DMS153 (cell line): ENCODE results near the gene CXCL10.
A peak's percentile ranks its signal among the peaks of the same experiment; 100 is the strongest.
"Not testable (repeated sequence)": the region's sequence is repeated elsewhere in the genome, so short reads cannot be mapped to it uniquely, and the experiment has no call there.

Experiments
- DNase-seq: peaks from one replicate; lab custom pipeline; 2025; lab: John Stamatoyannopoulos, UW

CXCL10 gene

GRCh38 chr4:76023389-76023788 lies at the start of gene CXCL10:
CXCL10 (minus strand) TSS chr4:76023497; CDS start chr4:76023431, 66 bp downstream.
- DNase-seq = no peak

DNA sequence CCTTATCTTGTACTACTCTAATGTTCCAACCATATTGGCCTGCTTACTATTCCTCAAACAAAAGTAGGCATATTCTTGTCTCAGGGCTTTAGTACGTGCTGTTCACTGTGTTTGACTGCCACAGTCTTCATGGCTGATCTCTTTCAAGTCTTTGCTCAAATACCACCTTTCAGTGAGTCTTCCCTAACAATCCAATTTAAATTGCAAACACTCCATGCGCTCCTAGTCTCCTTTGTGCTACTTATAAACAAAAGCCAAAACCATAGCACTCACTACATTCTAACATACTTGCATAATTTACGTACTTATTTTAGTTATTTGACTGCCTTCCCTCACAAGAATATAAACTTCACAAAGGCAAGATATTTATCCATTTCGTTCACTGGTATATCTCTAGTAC lies 49.5 kb upstream of the CXCL10 start:
- no peak for DNase-seq

DNA sequence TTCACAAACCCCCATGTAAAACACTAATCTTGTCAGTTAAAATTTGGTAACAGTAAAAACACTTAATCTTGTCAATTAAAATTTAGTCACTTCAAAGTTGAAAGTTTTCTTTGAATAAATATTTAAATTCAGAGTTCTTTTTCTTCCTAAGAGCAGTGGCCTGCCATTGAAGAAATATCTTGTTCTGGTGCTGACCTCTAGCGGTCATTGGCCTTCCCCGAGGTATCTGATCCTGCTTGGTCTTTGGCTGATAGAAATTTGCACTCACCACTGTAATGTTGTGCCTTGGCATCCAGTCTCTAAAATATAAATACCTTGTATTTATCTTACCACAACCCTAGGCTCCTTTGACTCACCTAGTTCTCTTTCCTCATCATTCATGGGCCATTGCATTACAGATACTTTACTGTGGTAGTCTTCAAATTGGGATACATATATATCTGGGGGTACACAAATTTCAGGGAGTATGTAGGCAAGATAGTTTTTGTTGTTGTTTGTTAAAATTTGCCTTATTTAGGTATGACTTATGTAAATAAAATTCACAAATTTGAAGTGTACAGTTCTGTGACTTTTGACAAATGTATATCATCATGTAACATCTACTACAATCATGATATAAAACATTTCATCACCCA lies 44.5 kb upstream of the CXCL10 start:
- DNase-seq = peak; percentile 34

DNA sequence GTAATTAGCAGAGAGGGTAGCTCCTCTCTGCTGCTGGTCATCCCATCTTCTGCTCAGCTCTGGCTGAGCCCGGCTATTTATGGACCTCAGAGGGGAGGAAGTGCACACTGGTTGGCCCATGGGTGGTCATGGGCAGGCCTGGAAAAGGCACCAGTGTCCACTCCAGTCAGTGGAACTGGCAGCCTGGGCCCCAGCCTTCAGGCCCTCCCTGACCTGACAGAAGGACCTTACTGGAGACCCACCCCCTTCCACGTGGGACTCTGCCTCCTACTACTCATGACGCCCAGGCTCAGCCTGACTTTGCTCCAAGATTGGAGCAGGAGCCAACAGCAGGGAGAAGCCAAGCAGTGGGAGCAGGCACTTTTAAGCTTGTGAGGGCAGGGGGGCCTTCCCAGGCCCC lies 43.2 kb upstream of the CXCL10 start:
- no peak for DNase-seq

GRCh38 chr4:76061982-76062381 lies 38.7 kb upstream of the CXCL10 start:
- no peak for DNase-seq

GRCh38 chr4:76061421-76061820 lies 38.1 kb upstream of the CXCL10 start:
- no peak for DNase-seq

DNA sequence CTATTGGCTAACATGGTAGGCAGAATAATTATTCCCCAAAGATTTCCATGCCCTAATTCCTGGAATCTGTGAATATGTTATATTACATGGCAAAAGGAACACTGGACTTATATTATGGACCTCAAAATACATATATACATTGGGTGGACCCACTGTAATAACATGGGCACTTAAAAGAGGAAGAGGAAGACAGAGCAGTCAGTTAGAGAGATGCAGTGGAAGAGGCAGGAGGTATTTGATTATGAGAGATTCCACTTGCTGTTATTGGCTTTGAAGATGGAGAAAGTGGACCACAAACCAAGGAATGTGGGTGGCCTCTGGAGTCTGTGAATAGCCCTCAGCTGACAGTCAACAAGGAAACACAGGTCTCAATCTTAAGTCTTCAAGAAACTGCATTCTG lies 37.2 kb upstream of the CXCL10 start:
- no peak for DNase-seq

- DNase-seq = no peak
Measured at GRCh38 chr4:76059750-76060149, 36.5 kb upstream of the CXCL10 start.

DNA sequence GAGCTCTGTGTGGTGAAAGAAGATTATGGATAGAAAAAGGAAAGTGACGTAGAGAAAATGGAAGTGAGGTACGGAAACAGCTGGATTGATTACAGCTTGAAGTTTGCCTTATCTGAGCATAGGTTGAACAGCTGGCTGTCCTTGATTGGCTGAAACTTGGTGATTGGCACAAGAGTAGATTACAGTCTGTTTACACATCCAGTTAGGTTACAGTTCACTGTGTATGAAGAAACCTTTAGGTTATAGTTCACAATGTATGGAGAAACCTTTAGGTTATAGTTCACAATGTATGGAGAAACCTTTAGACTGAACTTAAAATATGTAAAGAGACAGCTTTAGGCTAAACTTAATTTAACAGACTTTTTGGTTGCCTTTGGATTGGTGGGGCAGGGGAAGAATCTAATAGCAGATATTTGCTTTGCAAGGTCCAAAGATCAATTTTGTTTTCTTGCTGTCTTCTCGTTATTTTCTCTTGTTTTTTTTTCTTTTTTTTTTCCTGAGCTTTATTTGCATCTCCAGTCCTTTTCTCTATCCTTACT lies 35.7 kb upstream of the CXCL10 start:
- no peak for DNase-seq

DNA sequence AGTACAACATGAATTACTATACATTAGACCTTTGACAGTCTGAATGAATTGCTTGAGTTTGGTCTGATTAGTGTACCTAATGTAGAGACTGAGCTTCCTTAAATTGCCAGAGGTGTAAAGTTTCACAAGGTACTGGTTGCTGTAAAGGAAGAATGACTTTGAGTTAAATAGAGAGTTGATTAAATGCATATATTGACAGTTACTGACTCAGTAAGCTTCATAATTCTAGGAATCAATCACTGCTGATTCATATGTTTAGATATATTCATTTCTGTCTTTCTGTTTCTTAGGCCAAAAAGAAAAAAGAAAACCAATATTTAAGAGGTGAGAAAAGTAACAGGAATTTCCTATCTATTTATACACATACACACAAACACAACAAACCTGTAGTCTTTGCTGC lies 35.0 kb upstream of the CXCL10 start:
- DNase-seq = no peak

DNA sequence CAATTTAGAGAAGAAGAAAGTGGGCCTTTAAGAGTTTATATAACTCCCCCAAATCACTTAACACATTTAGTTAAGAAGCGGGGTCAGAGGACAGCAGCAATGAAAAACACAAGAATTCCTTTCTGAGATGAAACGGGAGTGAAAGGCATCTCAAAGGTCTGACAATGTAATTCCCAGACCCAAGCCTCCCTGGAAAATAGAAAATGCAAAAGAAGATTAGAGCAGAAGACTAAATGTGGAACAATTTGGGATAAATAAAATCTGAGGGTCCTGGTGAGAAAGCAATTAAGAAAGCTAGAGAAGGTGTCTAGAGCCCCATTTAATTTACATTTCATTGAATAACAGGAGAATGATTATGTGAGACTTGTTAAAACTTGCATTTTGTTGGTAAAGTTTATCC lies 32.1 kb upstream of the CXCL10 start:
- no peak for DNase-seq

GRCh38 chr4:76055016-76055415 lies 31.7 kb upstream of the CXCL10 start:
- DNase-seq = no peak

GRCh38 chr4:76053730-76054129 lies 30.4 kb upstream of the CXCL10 start:
- DNase-seq = no peak

GRCh38 chr4:76050560-76051050 lies 27.3 kb upstream of the CXCL10 start:
- not testable (repeated sequence) for DNase-seq

- not testable (repeated sequence) for DNase-seq
Measured at GRCh38 chr4:76049860-76050416, 26.6 kb upstream of the CXCL10 start.

GRCh38 chr4:76044686-76045085 lies 21.4 kb upstream of the CXCL10 start:
- DNase-seq = not testable (repeated sequence)

DNA sequence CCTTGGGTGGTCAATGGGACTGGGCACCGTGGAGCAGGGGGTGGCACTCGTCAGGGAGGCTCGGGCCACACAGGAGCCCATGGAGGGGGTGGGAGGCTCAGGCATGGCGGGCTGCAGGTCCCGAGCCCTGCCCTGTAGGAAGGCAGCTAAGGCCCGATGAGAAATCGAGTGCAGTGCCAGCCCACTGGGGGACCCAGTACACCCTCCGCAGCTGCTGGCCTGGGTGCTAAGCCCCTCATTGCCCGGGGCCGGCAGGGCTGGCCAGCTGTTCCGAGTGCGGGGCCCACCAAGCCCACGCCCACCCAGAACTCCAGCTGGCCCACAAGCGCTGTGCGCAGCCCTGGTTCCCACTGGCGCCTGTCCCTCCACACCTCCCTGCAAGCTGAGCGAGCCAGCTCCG lies 20.0 kb upstream of the CXCL10 start:
- not testable (repeated sequence) for DNase-seq

DNA sequence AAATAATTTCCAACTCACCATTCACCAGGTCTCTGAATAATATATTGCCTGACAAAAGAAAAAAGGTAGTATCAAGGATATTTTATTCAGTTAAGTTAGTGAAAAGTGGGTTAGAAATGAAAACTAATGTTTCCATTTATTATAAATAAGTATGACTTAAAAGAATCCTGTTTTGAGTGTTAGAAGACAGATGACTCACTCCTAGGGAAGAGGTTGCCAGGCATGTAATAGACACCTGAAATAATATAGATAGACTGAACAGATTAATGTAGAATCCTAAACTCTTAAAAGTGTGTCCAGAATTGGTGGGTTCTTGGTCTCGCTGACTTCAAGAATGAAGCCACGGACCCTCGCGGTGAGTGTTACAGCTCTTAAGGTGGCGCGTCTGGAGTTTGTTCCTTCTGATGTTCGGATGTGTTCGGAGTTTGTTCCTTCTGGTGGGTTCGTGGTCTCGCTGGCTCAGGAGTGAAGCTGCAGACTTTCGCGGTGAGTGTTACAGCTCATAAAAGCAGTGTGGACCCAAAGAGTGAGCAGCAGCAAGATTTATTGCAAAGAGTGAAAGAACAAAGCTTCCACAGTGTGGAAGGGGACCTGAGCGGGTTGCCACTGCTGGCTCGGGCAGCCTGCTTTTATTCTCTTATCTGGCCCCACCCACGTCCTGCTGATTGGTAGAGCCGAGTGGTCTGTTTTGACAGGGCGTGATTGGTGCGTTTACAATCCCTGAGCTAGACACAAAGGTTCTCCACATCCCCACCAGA lies 19.1 kb upstream of the CXCL10 start:
- DNase-seq = not testable (repeated sequence)

DNA sequence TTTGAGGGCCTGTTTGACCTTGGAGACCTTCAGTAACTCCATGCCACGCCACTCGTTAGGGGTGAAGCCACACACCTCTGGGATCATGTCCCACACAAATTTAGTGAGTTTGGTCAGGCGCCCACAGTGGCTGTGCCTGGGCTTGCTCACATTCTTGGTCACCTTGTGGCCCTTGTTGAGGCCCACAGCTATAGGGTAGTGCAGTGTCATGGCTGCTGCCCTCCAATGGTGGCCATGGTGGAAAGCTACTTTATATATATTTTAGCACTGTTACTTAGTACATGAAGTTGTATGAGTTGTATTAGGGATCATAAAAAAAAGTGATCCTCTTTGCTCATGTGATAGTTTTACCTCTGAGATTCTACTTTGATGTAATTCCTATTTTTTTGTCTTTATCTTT lies 13.6 kb upstream of the CXCL10 start:
- DNase-seq = no peak

DNA sequence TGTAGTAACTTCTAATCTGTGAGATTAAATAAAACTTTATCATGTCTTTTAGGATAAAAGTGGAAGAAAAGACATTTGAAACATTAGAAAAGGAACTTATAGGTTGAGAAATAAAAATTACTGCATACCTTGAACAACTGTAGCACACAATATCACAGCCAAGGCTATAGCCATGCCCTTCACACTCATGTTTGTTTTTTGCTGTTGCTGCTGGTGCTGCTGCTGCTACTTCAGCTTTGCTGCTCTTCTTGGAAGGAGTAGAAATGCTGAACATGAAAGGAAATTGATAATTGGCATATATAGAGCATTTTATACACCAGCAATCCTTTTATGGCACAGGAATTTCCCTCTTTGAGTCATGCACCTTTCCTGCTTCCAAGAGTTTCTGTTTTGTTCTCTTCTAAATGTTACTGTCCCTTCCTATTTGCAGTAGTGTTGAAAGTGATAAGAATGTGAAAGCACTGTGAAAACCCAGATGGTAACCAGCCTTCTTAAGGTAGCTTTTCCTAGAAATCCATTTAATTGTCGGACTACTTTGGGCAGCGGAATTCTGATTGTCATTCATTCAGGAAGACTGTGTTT lies 12.6 kb upstream of the CXCL10 start, which contains the start of gene CXCL11:
Gene CXCL11 (minus strand): TSS at position 272 of the 582 bp plus-strand sequence. CDS start 83 bp downstream, at position 189.
- DNase-seq = no peak

DNA sequence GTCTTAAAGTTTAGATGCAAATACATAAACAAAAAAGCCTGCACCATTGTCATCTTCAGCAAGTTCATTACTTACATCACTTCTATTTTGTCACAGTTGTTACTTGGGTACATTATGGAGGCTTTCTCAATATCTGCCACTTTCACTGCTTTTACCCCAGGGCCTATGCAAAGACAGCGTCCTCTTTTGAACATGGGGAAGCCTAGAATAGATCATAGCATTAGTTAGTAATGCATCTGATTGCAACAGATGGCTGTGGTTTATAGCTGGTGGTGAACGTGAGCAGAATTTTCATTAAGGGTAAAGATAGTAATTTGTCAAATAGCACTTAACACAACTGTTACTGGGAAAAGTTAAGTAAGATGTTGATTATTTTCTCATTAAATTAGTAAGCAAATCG lies 11.8 kb upstream of the CXCL10 start:
- no peak for DNase-seq

DNA sequence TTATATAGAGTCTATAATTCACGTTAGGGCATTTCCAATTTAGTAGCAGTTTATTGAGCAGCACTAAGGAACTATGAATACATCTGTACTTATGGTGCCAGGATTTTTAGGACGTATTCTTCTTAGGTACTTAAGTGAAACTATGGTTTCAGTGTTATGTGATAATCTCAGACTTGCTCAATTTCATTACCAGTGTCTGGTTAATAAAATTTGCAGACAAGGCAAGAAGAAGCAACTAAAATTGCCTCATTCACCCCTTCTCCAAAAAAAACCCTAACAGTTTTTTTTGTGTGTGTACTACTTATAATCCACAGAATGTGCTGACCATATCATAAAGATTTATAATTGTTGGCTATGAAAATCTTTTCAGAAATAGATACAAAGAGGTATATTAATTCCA lies 6.0 kb upstream of the CXCL10 start:
- DNase-seq = no peak
